ENCODE measurements around the gene PSMD3. TPM values are rescaled to one million over a fixed set of nuclear protein-coding genes. Genes with fewer than 3 reads are reported as not detected.

The PSMD3 gene
- polyA plus RNA-seq, 2 donors, result 48.9 to 79.6 TPM

DNA sequence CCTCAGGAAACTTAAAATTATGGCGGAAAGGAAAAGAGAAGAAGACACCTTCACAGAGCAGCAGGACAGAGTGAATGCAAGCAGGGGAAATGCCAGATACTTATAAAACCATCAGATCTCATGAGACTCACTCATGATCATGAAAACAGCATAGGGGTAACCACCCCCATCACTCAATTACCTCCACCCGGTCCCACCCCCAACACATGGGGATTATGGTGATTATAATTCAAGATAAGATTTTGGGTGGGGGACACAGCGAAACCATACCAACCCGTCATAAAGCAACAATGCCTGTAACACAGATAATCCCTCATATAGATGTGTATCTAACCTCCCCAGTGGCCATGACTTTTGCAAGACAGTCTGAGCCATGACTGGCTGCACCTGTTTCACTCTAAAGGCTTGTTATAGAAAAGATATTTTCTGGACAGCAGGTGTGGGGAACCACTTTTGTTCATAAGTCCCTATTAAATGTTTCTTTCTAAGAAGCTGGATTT lies 24.8 kb upstream of the PSMD3 start:
- Histone ChIP-seq H3K27ac (ENCODE audit: low read depth in 2 of 2, low read length in 1 of 2) (no peak overlapping the region), H3K4me1 (ENCODE audit: control insufficient read depth in 2 of 2, insufficient read depth in 2 of 2, low read length in 1 of 2) (peaks cover 0 to 7% of the 10 kb centered on the region in 2 donors), H3K36me3 (ENCODE audit: control insufficient read depth in 2 of 2, insufficient read depth in 2 of 2, low read length in 1 of 2) (no peaks in the 10 kb centered on the region), H3K27me3 (ENCODE audit: control insufficient read depth in 1 of 2, insufficient read depth in 2 of 2, low read length in 2 of 2) (no peaks in the 10 kb centered on the region), H3K9me3 (ENCODE audit: control insufficient read depth in 2 of 2, insufficient read depth in 1 of 2, low read depth in 1 of 2, low read length in 1 of 2) (no peaks in the 10 kb centered on the region), H3K4me3 (ENCODE audit: low read depth in 1 of 2, low read length in 2 of 2) (no peak overlapping the region)
- WGBS, 2 donors, result 72 to 75% methylated on average over 4 of the region's 4 CpGs

GRCh38 chr17:39960524-39961041 lies 20.0 kb upstream of the PSMD3 start:
- no peak overlapping the region for H3K4me3 ChIP-seq (ENCODE audit: low read depth in 1 of 2, low read length in 2 of 2)
- H3K36me3 ChIP-seq (ENCODE audit: control insufficient read depth in 2 of 2, insufficient read depth in 2 of 2, low read length in 1 of 2), result no peaks in the 10 kb centered on the region
- no peaks in the 10 kb centered on the region for H3K27me3 ChIP-seq (ENCODE audit: control insufficient read depth in 1 of 2, insufficient read depth in 2 of 2, low read length in 2 of 2)
- WGBS, 2 donors, result 49 to 61% methylated on average over 8 of the region's 8 CpGs
- no peaks in the 10 kb centered on the region for H3K9me3 ChIP-seq (ENCODE audit: control insufficient read depth in 2 of 2, insufficient read depth in 1 of 2, low read depth in 1 of 2, low read length in 1 of 2)
- H3K27ac ChIP-seq (ENCODE audit: low read depth in 2 of 2, low read length in 1 of 2), result no peak overlapping the region
- H3K4me1 ChIP-seq (ENCODE audit: control insufficient read depth in 2 of 2, insufficient read depth in 2 of 2, low read length in 1 of 2), result no peaks in the 10 kb centered on the region

DNA sequence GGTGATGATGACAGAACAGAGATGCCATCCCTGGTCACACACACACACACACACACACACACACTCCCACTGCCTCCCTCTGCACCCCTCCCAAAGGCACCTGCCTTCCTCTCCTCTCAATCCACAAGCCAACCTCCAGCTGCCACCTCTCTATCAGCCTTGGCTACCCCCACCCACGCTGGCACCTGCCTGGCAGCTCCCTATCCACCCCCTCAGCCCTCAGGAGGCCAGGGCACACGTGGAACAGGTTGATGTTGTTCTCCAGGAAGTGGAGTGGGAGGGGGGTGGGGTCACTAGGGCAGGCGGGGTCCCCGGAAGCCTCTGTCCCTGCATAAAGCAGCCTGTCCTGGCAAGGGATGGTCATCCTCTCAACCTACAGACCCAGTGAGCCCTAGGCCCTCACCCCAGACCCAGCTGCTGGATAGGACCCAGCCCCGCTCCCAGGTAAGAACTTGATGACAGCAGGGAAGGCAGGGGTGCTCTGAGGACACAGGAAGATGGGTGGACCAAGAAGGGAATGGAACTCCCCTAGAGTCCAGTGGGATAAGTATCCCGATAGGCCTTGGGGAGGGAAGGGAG lies 17.9 kb upstream of the PSMD3 start, which contains the start of gene GSDMA:
Gene GSDMA, plus strand, starts transcription at position 363 of the 579 bp plus-strand sequence. CDS start 2,684 bp downstream, outside the sequence.
- peaks cover 0 to 3% of the 10 kb centered on the region in 2 donors for H3K27me3 ChIP-seq (ENCODE audit: control insufficient read depth in 1 of 2, insufficient read depth in 2 of 2, low read length in 2 of 2)

GRCh38 chr17:39963829-39964228 lies 16.8 kb upstream of the PSMD3 start:
- Histone ChIP-seq H3K4me1 (ENCODE audit: control insufficient read depth in 2 of 2, insufficient read depth in 2 of 2, low read length in 1 of 2) (no peaks in the 10 kb centered on the region), H3K9me3 (ENCODE audit: control insufficient read depth in 2 of 2, insufficient read depth in 1 of 2, low read depth in 1 of 2, low read length in 1 of 2) (no peaks in the 10 kb centered on the region), H3K4me3 (ENCODE audit: low read depth in 1 of 2, low read length in 2 of 2) (no peak overlapping the region), H3K27me3 (ENCODE audit: control insufficient read depth in 1 of 2, insufficient read depth in 2 of 2, low read length in 2 of 2) (peaks cover 0 to 3% of the 10 kb centered on the region in 2 donors), H3K36me3 (ENCODE audit: control insufficient read depth in 2 of 2, insufficient read depth in 2 of 2, low read length in 1 of 2) (no peaks in the 10 kb centered on the region), H3K27ac (ENCODE audit: low read depth in 2 of 2, low read length in 1 of 2) (no peak overlapping the region)
- 57 to 63% methylated on average over 6 of the region's 6 CpGs for WGBS, 2 donors

More for the DNA sequence above, 17.9 kb upstream of the PSMD3 start, which contains the start of gene GSDMA:
- Histone ChIP-seq H3K4me3 (ENCODE audit: low read depth in 1 of 2, low read length in 2 of 2) (no peak within 1 kb of the TSS), H3K9me3 (ENCODE audit: control insufficient read depth in 2 of 2, insufficient read depth in 1 of 2, low read depth in 1 of 2, low read length in 1 of 2) (no peaks in the 10 kb centered on the region), H3K27ac (ENCODE audit: low read depth in 2 of 2, low read length in 1 of 2) (no peak within 1 kb of the TSS), H3K4me1 (ENCODE audit: control insufficient read depth in 2 of 2, insufficient read depth in 2 of 2, low read length in 1 of 2) (no peaks in the 10 kb centered on the region), H3K36me3 (ENCODE audit: control insufficient read depth in 2 of 2, insufficient read depth in 2 of 2, low read length in 1 of 2) (no peaks in the 10 kb centered on the region)
- WGBS, 2 donors, result 56% methylated on average over 6 of the region's 6 CpGs

- Histone ChIP-seq H3K27me3 (ENCODE audit: control insufficient read depth in 1 of 2, insufficient read depth in 2 of 2, low read length in 2 of 2) (peaks cover 0 to 3% of the 10 kb centered on the region in 2 donors), H3K4me1 (ENCODE audit: control insufficient read depth in 2 of 2, insufficient read depth in 2 of 2, low read length in 1 of 2) (no peaks in the 10 kb centered on the region), H3K36me3 (ENCODE audit: control insufficient read depth in 2 of 2, insufficient read depth in 2 of 2, low read length in 1 of 2) (no peaks in the 10 kb centered on the region), H3K27ac (ENCODE audit: low read depth in 2 of 2, low read length in 1 of 2) (no peak overlapping the region), H3K4me3 (ENCODE audit: low read depth in 1 of 2, low read length in 2 of 2) (no peak overlapping the region), H3K9me3 (ENCODE audit: control insufficient read depth in 2 of 2, insufficient read depth in 1 of 2, low read depth in 1 of 2, low read length in 1 of 2) (no peaks in the 10 kb centered on the region)
- 66 to 67% methylated on average over 8 of the region's 8 CpGs for WGBS, 2 donors
These were observed 15.4 kb upstream of the PSMD3 start for GRCh38 chr17:39965017-39965699.

GRCh38 chr17:39966771-39967170 lies 13.8 kb upstream of the PSMD3 start:
- no peak overlapping the region for H3K27ac ChIP-seq (ENCODE audit: low read depth in 2 of 2, low read length in 1 of 2)
- WGBS, 2 donors, result 68 to 69% methylated on average over 6 of the region's 6 CpGs
- peaks cover 0 to 3% of the 10 kb centered on the region in 2 donors for H3K27me3 ChIP-seq (ENCODE audit: control insufficient read depth in 1 of 2, insufficient read depth in 2 of 2, low read length in 2 of 2)
- H3K4me1 ChIP-seq (ENCODE audit: control insufficient read depth in 2 of 2, insufficient read depth in 2 of 2, low read length in 1 of 2), result no peaks in the 10 kb centered on the region
- H3K9me3 ChIP-seq (ENCODE audit: control insufficient read depth in 2 of 2, insufficient read depth in 1 of 2, low read depth in 1 of 2, low read length in 1 of 2), result no peaks in the 10 kb centered on the region
- H3K36me3 ChIP-seq (ENCODE audit: control insufficient read depth in 2 of 2, insufficient read depth in 2 of 2, low read length in 1 of 2), result no peaks in the 10 kb centered on the region
- H3K4me3 ChIP-seq (ENCODE audit: low read depth in 1 of 2, low read length in 2 of 2), result no peak overlapping the region

GRCh38 chr17:39968761-39969160 lies 11.8 kb upstream of the PSMD3 start:
- peaks cover 0 to 3% of the 10 kb centered on the region in 2 donors for H3K27me3 ChIP-seq (ENCODE audit: control insufficient read depth in 1 of 2, insufficient read depth in 2 of 2, low read length in 2 of 2)
- H3K4me1 ChIP-seq (ENCODE audit: control insufficient read depth in 2 of 2, insufficient read depth in 2 of 2, low read length in 1 of 2), result no peaks in the 10 kb centered on the region
- H3K4me3 ChIP-seq (ENCODE audit: low read depth in 1 of 2, low read length in 2 of 2), result no peak overlapping the region
- no peaks in the 10 kb centered on the region for H3K36me3 ChIP-seq (ENCODE audit: control insufficient read depth in 2 of 2, insufficient read depth in 2 of 2, low read length in 1 of 2)
- no peaks in the 10 kb centered on the region for H3K9me3 ChIP-seq (ENCODE audit: control insufficient read depth in 2 of 2, insufficient read depth in 1 of 2, low read depth in 1 of 2, low read length in 1 of 2)
- 70 to 85% methylated on average over 2 of the region's 2 CpGs for WGBS, 2 donors
- no peak overlapping the region for H3K27ac ChIP-seq (ENCODE audit: low read depth in 2 of 2, low read length in 1 of 2)

DNA sequence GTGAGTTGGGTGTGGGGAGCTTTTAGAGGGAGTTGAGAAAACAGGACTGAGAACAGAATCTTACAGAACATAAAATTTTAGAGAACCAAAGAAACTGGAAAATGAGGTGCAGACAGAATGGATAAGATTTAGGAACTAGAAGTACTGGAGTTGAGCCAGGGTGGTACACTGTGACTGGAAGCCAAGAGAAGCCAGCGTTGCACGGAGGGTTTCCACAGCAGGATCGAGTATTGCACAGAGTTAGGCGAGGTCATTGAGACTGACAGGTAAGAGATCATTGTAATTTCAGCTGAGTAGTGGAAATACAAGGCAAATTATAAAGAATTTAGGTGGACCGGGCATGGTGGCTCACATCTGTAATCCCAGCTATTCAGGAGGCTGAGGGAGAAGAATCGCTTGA lies 11.2 kb upstream of the PSMD3 start:
- Histone ChIP-seq H3K9me3 (ENCODE audit: control insufficient read depth in 2 of 2, insufficient read depth in 1 of 2, low read depth in 1 of 2, low read length in 1 of 2) (no peaks in the 10 kb centered on the region), H3K4me1 (ENCODE audit: control insufficient read depth in 2 of 2, insufficient read depth in 2 of 2, low read length in 1 of 2) (no peaks in the 10 kb centered on the region), H3K4me3 (ENCODE audit: low read depth in 1 of 2, low read length in 2 of 2) (no peak overlapping the region), H3K27ac (ENCODE audit: low read depth in 2 of 2, low read length in 1 of 2) (no peak overlapping the region), H3K27me3 (ENCODE audit: control insufficient read depth in 1 of 2, insufficient read depth in 2 of 2, low read length in 2 of 2) (peaks cover 0 to 3% of the 10 kb centered on the region in 2 donors), H3K36me3 (ENCODE audit: control insufficient read depth in 2 of 2, insufficient read depth in 2 of 2, low read length in 1 of 2) (no peaks in the 10 kb centered on the region)
- 77 to 81% methylated on average over 6 of the region's 6 CpGs for WGBS, 2 donors

- 66 to 67% methylated on average over 7 of the region's 7 CpGs for WGBS, 2 donors
- Histone ChIP-seq H3K27me3 (ENCODE audit: control insufficient read depth in 1 of 2, insufficient read depth in 2 of 2, low read length in 2 of 2) (peaks cover 0 to 3% of the 10 kb centered on the region in 2 donors), H3K4me1 (ENCODE audit: control insufficient read depth in 2 of 2, insufficient read depth in 2 of 2, low read length in 1 of 2) (no peaks in the 10 kb centered on the region), H3K9me3 (ENCODE audit: control insufficient read depth in 2 of 2, insufficient read depth in 1 of 2, low read depth in 1 of 2, low read length in 1 of 2) (no peaks in the 10 kb centered on the region), H3K4me3 (ENCODE audit: low read depth in 1 of 2, low read length in 2 of 2) (no peak overlapping the region), H3K27ac (ENCODE audit: low read depth in 2 of 2, low read length in 1 of 2) (no peak overlapping the region), H3K36me3 (ENCODE audit: control insufficient read depth in 2 of 2, insufficient read depth in 2 of 2, low read length in 1 of 2) (no peaks in the 10 kb centered on the region)
These were observed 10.4 kb upstream of the PSMD3 start for GRCh38 chr17:39970157-39970692.

All from esophagus (tissue), 2 donors.